KMS-11 (cell line): Measurements from ENCODE around the gene LEMD3.

Experiments
- H2AFZ ChIP-seq: fragments of 200-600 bp; sonication (generic); 2 replicates; pipeline ENCODE4 v1.6.1; 2016; ENCODE audit warnings: antibody characterized with exemption, mixed run types, low read depth
- H3K27ac ChIP-seq: fragments of 200-600 bp; sonication (generic); 2 replicates; pipeline ENCODE4 v1.6.1; 2016; ENCODE audit warnings: mild to moderate bottlenecking, mixed run types
- H3K27me3 ChIP-seq: fragments of 200-600 bp; sonication (generic); 2 replicates; pipeline ENCODE4 v1.6.1; 2017; ENCODE audit warnings: mild to moderate bottlenecking, low read depth, mixed run types, moderate library complexity; ENCODE audit not compliant: insufficient read depth
- H3K36me3 ChIP-seq: fragments of 200-600 bp; sonication (generic); 2 replicates; pipeline ENCODE4 v1.6.1; 2017; ENCODE audit warnings: mild to moderate bottlenecking, mixed run types; ENCODE audit not compliant: insufficient read depth
- H3K4me1 ChIP-seq: fragments of 200-600 bp; sonication (generic); 2 replicates; pipeline ENCODE4 v1.6.1; 2016; ENCODE audit warnings: mild to moderate bottlenecking, low read depth, mixed run types; ENCODE audit not compliant: poor library complexity, severe bottlenecking
- H3K4me2 ChIP-seq: fragments of 200-600 bp; sonication (generic); 2 replicates; pipeline ENCODE4 v1.7.0; 2016; ENCODE audit warnings: mild to moderate bottlenecking, mixed run types
- H3K4me3 ChIP-seq: fragments of 200-600 bp; sonication (generic); IDR thresholded peaks from 2 replicates; pipeline ENCODE4 v1.6.1; 2017; ENCODE audit warnings: low read depth, low read length, mixed read lengths; ENCODE audit not compliant: insufficient read depth
- H3K79me2 ChIP-seq: fragments of 200-600 bp; sonication (generic); 2 replicates; pipeline ENCODE4 v1.6.1; 2016; ENCODE audit warnings: low read depth, mixed run types; ENCODE audit not compliant: insufficient read depth
- H3K9ac ChIP-seq: fragments of 200-600 bp; sonication (generic); 2 replicates; pipeline ENCODE4 v1.6.1; 2016; ENCODE audit warnings: mild to moderate bottlenecking, mixed run types
- H4K20me1 ChIP-seq: fragments of 200-600 bp; sonication (generic); 2 replicates; pipeline ENCODE4 v1.6.1; 2016; ENCODE audit warnings: mild to moderate bottlenecking, mixed run types; ENCODE audit not compliant: insufficient read depth
- CTCF ChIP-seq: fragments of 200-600 bp; sonication (generic); conservative IDR thresholded peaks from 2 replicates; pipeline ENCODE4 v1.6.1; 2017; ENCODE audit warnings: low read depth, mild to moderate bottlenecking, antibody characterized with exemption, low read length, moderate library complexity, mixed read lengths

Gene LEMD3

DNA sequence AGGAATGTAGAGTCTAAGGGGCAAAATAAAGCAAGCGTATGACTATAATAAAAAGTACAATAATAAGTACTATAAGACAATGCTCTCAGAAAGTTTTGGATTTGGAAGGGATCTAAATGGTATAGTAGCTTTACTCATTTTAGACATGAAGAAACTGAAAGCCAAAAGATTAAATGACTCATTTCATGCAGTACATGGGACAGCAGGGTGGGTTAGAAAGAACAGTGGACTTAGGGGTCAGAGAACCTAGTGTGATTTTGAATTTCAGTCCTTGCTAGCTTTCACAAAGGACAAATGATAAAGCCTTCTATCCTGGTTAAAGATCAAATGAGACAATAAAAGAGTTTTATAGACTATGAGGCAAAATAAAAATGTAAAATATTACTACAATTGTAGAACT, 6.8 kb upstream of the LEMD3 start:
- no peak for TF ChIP-seq CTCF
- H3K9ac ChIP-seq = no peak overlapping the region
- H3K36me3 ChIP-seq = no peaks in the 10 kb centered on the region
- no peak overlapping the region for H3K4me2 ChIP-seq
- no peaks in the 10 kb centered on the region for H3K27me3 ChIP-seq
- H3K27ac ChIP-seq = no peak overlapping the region
- H4K20me1 ChIP-seq = no peaks in the 10 kb centered on the region
- no peak overlapping the region for H2AFZ ChIP-seq
- no peak overlapping the region for H3K4me3 ChIP-seq
- no peaks in the 10 kb centered on the region for H3K79me2 ChIP-seq
- peaks cover 9% of the 10 kb centered on the region for H3K4me1 ChIP-seq

- Histone ChIP-seq H3K27me3 (no peaks in the 10 kb centered on the region), H3K36me3 (no peaks in the 10 kb centered on the region), H3K4me1 (peaks cover 17% of the 10 kb centered on the region), H3K27ac (no peak overlapping the region), H2AFZ (no peak overlapping the region), H4K20me1 (no peaks in the 10 kb centered on the region), H3K4me3 (no peak overlapping the region), H3K9ac (no peak overlapping the region), H3K4me2 (no peak overlapping the region), H3K79me2 (no peaks in the 10 kb centered on the region; the same call in 1 of the 2 replicates)
- no peak for TF ChIP-seq CTCF
These were observed 5.1 kb upstream of the LEMD3 start for GRCh38 chr12:65164244-65164643.

GRCh38 chr12:65164774-65165173, 4.6 kb upstream of the LEMD3 start:
- H3K9ac ChIP-seq = no peak overlapping the region
- no peak overlapping the region for H3K4me3 ChIP-seq
- H4K20me1 ChIP-seq = no peaks in the 10 kb centered on the region
- no peaks in the 10 kb centered on the region for H3K27me3 ChIP-seq
- H3K79me2 ChIP-seq = peaks cover 3% of the 10 kb centered on the region; the same call in 1 of the 2 replicates
- H3K36me3 ChIP-seq = no peaks in the 10 kb centered on the region
- no peak overlapping the region for H2AFZ ChIP-seq
- H3K4me2 ChIP-seq = no peak overlapping the region
- no peak overlapping the region for H3K27ac ChIP-seq
- TF ChIP-seq CTCF = no peak
- peaks cover 17% of the 10 kb centered on the region for H3K4me1 ChIP-seq

GRCh38 chr12:65168681-65169319, 583 bp upstream of the LEMD3 start:
- Histone ChIP-seq H3K79me2 (peaks cover 43% of the 10 kb centered on the region), H3K36me3 (no peaks in the 10 kb centered on the region), H3K27ac (peak overlapping the region; percentile 94), H3K4me1 (peaks cover 45% of the 10 kb centered on the region), H3K9ac (peak overlapping the region; percentile 96), H3K4me3 (peak overlapping the region; percentile 3), H3K4me2 (peak overlapping the region; percentile 66), H3K27me3 (no peaks in the 10 kb centered on the region), H2AFZ (peak overlapping the region; percentile 91), H4K20me1 (peaks cover 32% of the 10 kb centered on the region)
- TF ChIP-seq CTCF = no peak
